ENCODE results near the gene TFAP2A.

TFAP2A gene

GRCh38 chr6:10451828-10452509, 37.1 kb upstream of the TFAP2A start:
- no peak for TF ChIP-seq CTCF (IDR thresholded peaks at IDR 0.05)

- TF ChIP-seq CTCF (IDR thresholded peaks at IDR 0.05) = no peak
These were observed 36.5 kb upstream of the TFAP2A start for GRCh38 chr6:10451394-10451793.

- no peak for TF ChIP-seq CTCF (IDR thresholded peaks at IDR 0.05)
These were observed 34.9 kb upstream of the TFAP2A start for GRCh38 chr6:10449751-10450150.

GRCh38 chr6:10448096-10448495, 33.2 kb upstream of the TFAP2A start:
- TF ChIP-seq CTCF (IDR thresholded peaks at IDR 0.05) = no peak

- TF ChIP-seq CTCF (IDR thresholded peaks at IDR 0.05) = no peak
These were observed 31.7 kb upstream of the TFAP2A start for GRCh38 chr6:10446548-10446947.

- no peak for TF ChIP-seq CTCF (IDR thresholded peaks at IDR 0.05)
These were observed 26.8 kb upstream of the TFAP2A start for GRCh38 chr6:10441655-10442009.

GRCh38 chr6:10441004-10441654, 26.3 kb upstream of the TFAP2A start:
- no peak for TF ChIP-seq CTCF (IDR thresholded peaks at IDR 0.05)
